Lung (tissue), 12 donors: ENCODE measurements around the gene SLC9A9. TPM values are rescaled to one million over a fixed set of nuclear protein-coding genes. Genes with fewer than 3 reads are reported as not detected.

Experiments
- ATAC-seq: fragments of 200-7000 bp; cut with Tn5 transposase; one replicate; pipeline ENCODE4 v1.9.1; 2020; ENCODE audit warnings: moderate number of reproducible peaks; ENCODE audit not compliant: insufficient read depth, low FRiP score
- DNase-seq, 3 donors: peaks; one replicate each; pipeline ENCODE4 v3.0.0-alpha.2; 2013 to 2017
- H3K27ac ChIP-seq, 2 donors: one replicate each; pipeline ENCODE4 v1.5.1; 2013; ENCODE audit warnings: mild to moderate bottlenecking in 2 of 2, moderate library complexity in 2 of 2, control low read depth in 1 of 2, inconsistent platforms in 1 of 2, low read depth in 1 of 2, low read length in 1 of 2
- H3K27me3 ChIP-seq, 3 donors: one replicate each; pipeline ENCODE4 v1.5.1; 2013; ENCODE audit warnings: low read length in 2 of 3; ENCODE audit not compliant: control insufficient read depth in 3 of 3, insufficient read depth in 3 of 3
- H3K36me3 ChIP-seq, 4 donors: one replicate each; pipeline ENCODE4 v1.5.1; 2013; ENCODE audit warnings: low read length in 4 of 4, mild to moderate bottlenecking in 1 of 4, moderate library complexity in 1 of 4; ENCODE audit not compliant: control insufficient read depth in 4 of 4, insufficient read depth in 4 of 4
- H3K4me1 ChIP-seq, 5 donors: one replicate each; pipeline ENCODE4 v1.5.1; 2013; ENCODE audit warnings: low read length in 5 of 5, mild to moderate bottlenecking in 2 of 5, moderate library complexity in 1 of 5; ENCODE audit not compliant: control insufficient read depth in 5 of 5, insufficient read depth in 5 of 5
- H3K4me3 ChIP-seq: one replicate; pipeline ENCODE4 v1.5.1; 2013; ENCODE audit warnings: mild to moderate bottlenecking, control low read depth, moderate library complexity
- H3K9ac ChIP-seq, 2 donors: one replicate each; pipeline ENCODE4 v1.5.1; 2013; ENCODE audit warnings: low read length in 2 of 2, control low read depth in 1 of 2; ENCODE audit not compliant: insufficient read depth in 1 of 2
- H3K9me3 ChIP-seq, 4 donors: one replicate each; pipeline ENCODE4 v1.5.1; 2013; ENCODE audit warnings: low read length in 3 of 4, mild to moderate bottlenecking in 1 of 4, moderate library complexity in 1 of 4; ENCODE audit not compliant: control insufficient read depth in 4 of 4, insufficient read depth in 3 of 4
- WGBS, 2 donors: extraction: QIAGEN DNeasy Blood & Tissue Kit; methylation state at CpG; one replicate each; pipeline ENCODE4 v1.1.7; 2013; 5-methylcytosine and 5-hydroxymethylcytosine counted together
- polyA plus RNA-seq, 2 donors: library from polyadenylated mRNA; stranded (reverse); fragments of 200-250 nt; gene quantifications; one replicate each; pipeline ENCODE4 v1.2.1, GENCODE V29; 2013
- total RNA-seq, 2 donors: library from RNA; depleted of rRNA in 1 of 2; stranded (reverse); fragments of >200 nt in 1 of 2; gene quantifications; one replicate each; pipeline ENCODE4 v1.2.1, GENCODE V29; 2014 to 2021
- TF ChIP-seq, protein P1 (sequence below): IDR thresholded peaks from 2 replicates; pipeline ENCODE4 v1.5.1; 2012; ENCODE audit warnings: mild to moderate bottlenecking; ENCODE audit errors: control extremely low read depth, extremely low read depth
- donor health status: control.
- donor health status: control.
- donor health status: Bipolar disorder and iron deficiency.
- donor health status: healthy.
- donor health status: DM: yes; HTN: yes; CAD: no.

Gene SLC9A9
- total and polyA plus RNA-seq, 4 donors, result 2.2 to 66.3 (median 8.2) TPM

GRCh38 chr3:143321058-143321769 lies 527.1 kb downstream of the SLC9A9 start:
- DNase-seq (no peak), ATAC-seq (no peak)
- no peak overlapping the region for H3K9ac ChIP-seq
- TF ChIP-seq, protein P1, sequence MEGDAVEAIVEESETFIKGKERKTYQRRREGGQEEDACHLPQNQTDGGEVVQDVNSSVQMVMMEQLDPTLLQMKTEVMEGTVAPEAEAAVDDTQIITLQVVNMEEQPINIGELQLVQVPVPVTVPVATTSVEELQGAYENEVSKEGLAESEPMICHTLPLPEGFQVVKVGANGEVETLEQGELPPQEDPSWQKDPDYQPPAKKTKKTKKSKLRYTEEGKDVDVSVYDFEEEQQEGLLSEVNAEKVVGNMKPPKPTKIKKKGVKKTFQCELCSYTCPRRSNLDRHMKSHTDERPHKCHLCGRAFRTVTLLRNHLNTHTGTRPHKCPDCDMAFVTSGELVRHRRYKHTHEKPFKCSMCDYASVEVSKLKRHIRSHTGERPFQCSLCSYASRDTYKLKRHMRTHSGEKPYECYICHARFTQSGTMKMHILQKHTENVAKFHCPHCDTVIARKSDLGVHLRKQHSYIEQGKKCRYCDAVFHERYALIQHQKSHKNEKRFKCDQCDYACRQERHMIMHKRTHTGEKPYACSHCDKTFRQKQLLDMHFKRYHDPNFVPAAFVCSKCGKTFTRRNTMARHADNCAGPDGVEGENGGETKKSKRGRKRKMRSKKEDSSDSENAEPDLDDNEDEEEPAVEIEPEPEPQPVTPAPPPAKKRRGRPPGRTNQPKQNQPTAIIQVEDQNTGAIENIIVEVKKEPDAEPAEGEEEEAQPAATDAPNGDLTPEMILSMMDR, result no peak
- peaks cover 0 to 9% (median 2%) of the 10 kb centered on the region in 5 donors for H3K4me1 ChIP-seq
- H3K9me3 ChIP-seq, result peaks cover 0 to 4% (median 0%) of the 10 kb centered on the region in 4 donors
- H3K36me3 ChIP-seq, result no peaks in the 10 kb centered on the region
- H3K4me3 ChIP-seq, result no peak overlapping the region
- no peak overlapping the region for H3K27ac ChIP-seq
- WGBS, 2 donors, result 66 to 70% methylated on average over 5 of the region's 5 CpGs
- H3K27me3 ChIP-seq, result no peaks in the 10 kb centered on the region

DNA sequence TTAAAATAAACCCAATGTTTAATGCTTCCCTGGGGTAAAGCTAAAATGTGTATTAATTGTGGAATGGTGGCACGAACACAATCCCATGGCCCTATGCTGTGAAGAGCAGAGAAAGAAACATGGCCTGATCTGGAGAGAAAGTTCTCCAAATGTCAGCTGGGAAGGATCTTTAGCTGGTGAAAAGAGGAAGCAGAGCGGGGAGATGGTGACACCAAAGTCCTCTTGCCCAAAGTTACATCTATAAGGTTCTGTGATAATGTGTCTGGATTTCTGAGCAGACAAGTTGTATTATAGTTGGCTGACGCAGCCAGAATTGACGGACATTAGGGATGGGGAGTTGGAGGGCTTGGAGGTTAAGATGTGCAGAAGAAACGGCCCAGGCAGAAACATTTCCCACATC lies 532.5 kb downstream of the SLC9A9 start:
- no peak overlapping the region for H3K4me3 ChIP-seq
- TF ChIP-seq, protein P1, result no peak
- peaks cover 0 to 3% (median 0%) of the 10 kb centered on the region in 4 donors for H3K9me3 ChIP-seq
- WGBS, 2 donors, result 82 to 88% methylated on average over 5 of the region's 5 CpGs
- H3K9ac ChIP-seq, result no peak overlapping the region
- no peaks in the 10 kb centered on the region for H3K27me3 ChIP-seq
- peaks cover 0 to 34% (median 9%) of the 10 kb centered on the region in 5 donors for H3K4me1 ChIP-seq
- H3K36me3 ChIP-seq, result no peaks in the 10 kb centered on the region
- ATAC-seq (no peak), DNase-seq (no peak)
- H3K27ac ChIP-seq, result no peak overlapping the region

DNA sequence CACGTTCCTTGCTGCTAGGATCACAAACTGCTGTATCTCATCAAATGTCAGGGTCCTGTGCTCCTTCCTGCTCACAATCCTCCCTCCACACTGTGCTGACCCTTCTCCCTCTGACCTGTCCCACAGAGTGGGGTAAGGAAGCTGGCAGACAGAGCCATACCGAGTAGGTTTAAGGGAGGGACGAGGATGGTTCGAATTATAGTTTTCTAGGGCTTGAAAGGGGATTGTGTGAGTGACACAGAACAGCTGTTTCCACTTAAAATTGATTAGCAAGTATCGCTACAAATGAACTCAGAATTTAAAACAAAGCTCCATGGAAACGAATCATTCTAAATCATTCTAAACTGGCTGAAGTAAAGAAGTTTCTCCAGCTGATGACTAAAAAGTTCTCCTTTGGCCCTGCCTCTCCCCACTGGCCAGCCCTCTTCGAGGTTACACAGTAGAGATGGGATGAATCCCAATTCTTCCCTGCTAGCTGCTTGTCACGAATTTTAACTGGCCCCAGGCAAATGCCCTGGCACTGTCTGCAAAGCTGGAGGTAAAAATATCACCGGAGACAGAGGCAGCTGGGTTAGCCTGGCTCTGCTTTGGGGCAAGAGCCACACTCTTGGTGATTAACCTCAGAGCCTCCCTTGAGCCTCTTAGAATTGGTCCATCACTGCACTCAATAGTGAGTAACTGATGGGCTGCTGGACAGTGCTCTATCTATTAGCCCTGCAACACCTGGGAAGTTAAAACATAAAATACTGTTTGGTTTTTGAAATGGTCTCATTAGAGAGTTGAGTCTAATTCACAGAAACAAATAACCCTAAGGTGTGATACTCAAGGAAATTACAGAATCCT lies 533.8 kb downstream of the SLC9A9 start:
- no peak overlapping the region for H3K27ac ChIP-seq
- H3K9me3 ChIP-seq, result no peaks in the 10 kb centered on the region
- H3K36me3 ChIP-seq, result no peaks in the 10 kb centered on the region
- no peaks in the 10 kb centered on the region for H3K27me3 ChIP-seq
- no peak overlapping the region for H3K4me3 ChIP-seq
- peak; percentile 64 to 88 (median 86) for DNase-seq
- TF ChIP-seq, protein P1, result no peak
- WGBS, 2 donors, result 81 to 83% methylated on average over 9 of the region's 9 CpGs
- H3K9ac ChIP-seq, result no peak overlapping the region
- peaks cover 0 to 40% (median 9%) of the 10 kb centered on the region in 5 donors for H3K4me1 ChIP-seq
- ATAC-seq, result no peak
